ENCODE results near the gene TOPAZ1.
A peak's percentile ranks its signal among the peaks of the same experiment; 100 is the strongest.

Gene TOPAZ1

DNA sequence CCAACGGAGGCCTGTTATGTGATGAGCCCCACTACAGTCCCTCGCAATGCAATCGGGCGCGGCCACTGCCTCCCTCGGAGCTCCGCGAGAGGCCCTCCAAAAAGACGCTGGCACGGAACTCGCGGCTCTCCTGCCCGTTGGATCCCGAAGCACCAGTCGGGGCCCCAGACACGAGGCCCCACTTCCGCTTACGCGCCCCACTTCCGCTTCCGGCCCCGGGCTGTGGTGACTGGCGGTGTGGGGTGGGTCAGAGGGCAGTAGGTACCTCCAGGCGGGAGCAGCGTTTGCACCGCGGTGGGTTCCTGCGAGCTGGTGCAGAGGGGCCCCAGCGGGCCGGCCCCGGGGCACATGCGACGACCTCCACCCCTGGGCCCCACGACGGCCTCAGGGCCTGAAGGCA is at the start of gene TOPAZ1:
TOPAZ1 (plus strand) TSS at position 181 of the 400 bp plus-strand sequence; CDS start at position 349, 168 bp downstream.
- DNase-seq: no peak

DNA sequence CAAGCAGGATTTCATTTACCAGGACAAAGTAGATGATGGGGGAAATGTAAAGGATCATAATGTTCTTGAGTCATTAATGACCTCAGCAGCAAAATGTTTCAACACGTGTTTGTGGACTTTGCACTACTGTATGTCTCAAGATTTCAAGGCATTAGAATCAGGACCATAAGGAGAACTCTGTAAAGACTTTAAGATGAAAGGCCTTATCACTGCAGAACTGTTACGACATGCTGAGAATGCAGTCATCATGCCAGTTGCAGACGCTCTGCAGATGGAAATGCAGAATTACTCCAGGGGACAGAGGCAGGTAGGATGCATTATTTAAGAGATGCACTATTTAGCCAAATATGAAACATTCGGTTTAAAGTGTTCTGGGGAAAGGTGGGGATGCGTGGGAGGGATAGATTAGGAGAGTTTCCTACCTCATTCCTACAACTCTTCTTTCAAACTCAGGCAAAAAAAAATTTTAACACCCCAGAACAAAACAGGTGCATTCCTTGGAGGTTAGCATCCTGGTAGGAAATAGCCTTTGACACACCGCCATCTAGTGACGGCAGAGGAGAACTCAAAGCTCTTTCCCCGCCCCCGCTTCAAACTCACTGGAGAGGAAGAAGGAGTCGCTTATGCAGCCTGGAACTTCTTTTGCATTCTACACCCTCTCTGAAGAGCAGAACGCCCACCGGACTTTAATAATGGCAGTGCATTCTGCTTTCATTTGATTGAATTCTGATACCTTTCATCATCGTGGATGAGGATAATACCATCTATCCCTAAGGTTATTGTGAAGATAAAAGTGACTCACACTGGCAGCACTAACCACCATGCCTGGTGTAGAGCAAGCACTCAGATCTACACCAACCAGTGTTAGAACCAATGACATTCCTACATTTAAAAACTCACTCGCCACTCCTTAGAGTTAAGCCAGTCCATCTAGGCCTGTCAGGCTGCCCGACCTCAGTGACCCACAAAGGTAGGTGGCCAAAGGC is 43.1 kb upstream of the TOPAZ1 start:
- peak; percentile 14 for DNase-seq

DNA sequence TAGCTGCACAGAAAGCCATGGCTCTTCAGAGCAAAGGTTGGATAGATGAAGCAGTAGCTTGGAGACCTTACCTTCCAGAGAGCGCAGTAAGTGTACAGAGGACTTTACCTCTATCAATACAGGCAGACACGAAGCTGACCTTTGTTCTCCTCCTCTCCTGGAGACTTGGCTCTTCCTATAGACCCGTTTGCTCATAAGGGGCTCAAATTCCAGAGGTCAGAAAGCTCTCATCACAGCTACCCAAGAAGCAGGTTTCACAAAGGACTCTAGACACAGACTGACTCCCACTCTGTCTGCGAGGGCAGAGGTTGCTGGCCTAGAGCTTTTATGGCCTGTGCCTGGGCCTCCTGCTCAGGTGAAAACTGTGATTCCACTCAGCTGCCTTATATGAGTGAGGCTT is 35.4 kb upstream of the TOPAZ1 start:
- DNase-seq: no peak

DNA sequence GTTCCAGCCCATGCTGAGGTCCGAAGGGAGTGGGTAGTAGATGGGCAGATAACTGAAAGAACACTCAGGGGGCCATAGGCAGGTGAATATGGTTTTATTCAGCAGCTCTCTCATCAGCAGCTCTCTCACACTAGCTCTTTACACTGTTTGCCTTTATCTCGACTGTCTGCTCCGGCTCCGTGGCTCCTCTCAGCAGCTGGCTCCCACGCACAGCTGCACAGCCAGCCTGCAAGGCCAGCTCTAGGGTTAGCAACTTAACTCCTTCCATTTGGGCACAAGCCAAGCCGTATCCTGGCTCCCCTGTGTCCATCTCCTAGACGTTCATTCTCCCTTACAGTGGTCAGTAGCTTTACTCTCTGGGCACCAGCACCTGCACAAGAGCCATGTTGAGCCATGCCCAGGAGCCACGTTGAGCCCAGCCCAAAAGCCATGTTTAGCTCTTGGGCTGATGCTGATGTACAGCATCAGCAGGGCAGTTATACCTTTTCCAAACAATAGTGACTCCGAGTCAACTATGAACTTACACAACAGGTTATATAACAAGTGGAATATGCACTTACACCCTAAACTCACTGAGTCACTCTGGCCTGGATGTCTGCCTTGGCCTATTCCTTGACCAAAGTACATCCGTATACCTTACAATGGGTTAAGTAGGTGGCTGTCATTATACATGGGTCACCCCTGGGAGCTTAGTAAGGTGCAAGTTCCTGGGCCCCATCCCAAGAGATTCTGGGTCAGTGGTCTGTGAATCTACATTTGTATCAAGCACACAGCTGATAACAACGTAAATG is 34.6 kb upstream of the TOPAZ1 start:
- no peak for DNase-seq

DNA sequence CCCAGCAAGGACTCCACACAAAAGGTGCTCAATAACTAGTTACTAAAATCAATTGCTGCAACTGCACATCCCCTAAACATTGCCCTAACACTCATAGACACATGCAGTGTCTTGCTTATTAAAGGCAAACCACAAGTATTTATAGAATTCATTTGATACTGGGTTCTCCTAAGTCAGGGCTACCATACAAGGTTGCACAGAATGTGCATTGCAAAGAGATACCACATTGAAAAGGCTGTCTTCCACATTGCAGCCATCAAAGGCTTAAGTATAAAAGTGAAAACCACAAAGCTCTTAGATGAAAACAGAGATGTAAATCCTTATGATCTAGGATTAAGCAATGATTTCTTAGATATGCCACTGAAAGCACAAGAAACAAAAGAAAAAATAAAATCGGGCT is 33.6 kb upstream of the TOPAZ1 start:
- no peak for DNase-seq

DNA sequence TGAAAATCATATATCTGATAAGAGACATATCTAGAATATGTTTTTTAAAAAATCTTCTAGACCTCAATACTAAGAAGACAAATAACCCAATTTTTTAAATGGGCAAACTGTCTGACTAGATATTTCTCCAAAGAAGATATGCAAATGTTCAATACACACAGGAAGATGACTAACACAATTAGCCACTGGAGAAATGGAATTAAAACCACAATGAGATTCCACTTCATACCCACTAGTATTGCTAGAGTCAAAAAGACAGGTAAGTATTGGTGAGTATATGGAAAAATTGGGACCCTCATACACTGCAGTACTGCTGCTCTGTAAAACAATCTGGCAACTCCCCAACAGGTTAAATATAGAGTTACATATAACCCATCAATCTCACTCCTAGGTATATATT is 33.1 kb upstream of the TOPAZ1 start:
- no peak for DNase-seq

DNA sequence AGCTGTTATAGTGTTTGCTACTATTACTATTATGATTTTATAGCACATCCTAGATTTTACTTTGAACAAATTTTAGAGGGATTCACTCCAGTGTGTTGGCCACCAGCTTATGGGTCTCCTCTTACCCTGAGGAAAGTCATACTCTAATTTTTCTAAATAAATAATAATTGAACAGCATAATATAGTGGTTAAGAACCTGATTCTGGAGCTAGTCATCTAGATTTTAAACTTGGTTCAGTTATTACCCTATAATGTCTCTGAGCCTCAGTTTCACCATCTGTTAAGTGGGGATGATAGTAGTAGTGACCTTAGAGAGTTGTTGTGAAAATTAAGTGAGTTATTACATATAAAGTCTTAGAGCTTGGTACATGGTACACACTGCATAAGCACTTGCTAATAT is 30.7 kb upstream of the TOPAZ1 start:
- no peak for DNase-seq

DNA sequence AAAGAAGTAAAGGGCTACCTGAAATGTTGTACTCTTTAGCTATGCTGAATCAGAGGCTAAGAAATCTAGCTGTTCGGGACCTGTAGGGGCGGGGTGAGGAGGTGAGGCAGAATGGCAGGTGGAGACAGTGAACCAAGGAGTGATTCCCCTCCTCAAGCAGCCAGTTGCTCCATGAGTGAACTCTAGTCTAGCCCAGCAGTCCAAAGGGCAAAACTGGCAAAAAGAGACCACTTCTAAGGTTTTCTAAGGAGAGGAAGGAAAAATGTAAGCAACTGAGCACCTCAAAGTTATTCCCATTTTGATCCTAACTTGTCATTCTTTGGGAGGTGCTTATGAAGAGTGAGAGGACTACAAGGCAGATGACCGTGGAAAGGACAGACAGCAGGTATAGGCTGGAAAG is 19.3 kb upstream of the TOPAZ1 start:
- no peak for DNase-seq

DNA sequence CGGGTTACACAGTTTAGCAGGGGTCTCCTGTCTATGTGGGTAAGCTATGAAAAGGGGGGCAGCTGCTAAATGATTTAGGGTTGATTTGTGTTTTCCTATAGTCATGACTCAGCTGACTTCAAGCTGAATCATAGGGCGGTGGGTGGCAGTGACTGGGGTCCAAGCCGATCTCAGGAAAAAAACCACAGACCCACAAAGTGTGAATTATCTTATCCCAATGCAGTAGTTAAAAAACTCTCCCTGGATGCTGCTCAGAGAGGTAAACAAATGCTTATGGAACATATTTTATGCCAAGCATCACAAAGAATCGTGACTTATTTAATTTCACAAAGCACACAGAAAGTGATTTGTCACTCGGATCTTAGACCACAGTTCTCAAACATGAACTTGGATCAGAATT is 18.4 kb upstream of the TOPAZ1 start:
- DNase-seq: no peak

DNA sequence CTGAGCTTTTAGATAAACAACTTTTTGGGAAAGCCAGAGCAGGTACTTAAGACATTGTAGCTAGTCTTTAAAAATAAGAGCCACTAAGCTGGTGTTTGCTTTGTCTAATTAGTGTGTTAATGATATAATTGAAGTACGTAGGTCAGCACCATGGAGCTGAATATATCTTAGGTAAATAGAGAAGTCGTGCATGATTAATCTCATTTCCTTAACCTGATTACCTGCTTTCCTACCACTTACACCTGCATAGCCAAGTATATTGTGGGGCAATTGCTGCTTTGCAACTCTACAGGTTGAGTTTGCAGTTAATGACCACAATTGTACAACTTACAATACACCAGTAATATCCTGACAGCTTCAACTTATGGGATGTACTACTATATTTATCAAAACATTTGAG is 17.6 kb upstream of the TOPAZ1 start:
- no peak for DNase-seq

DNA sequence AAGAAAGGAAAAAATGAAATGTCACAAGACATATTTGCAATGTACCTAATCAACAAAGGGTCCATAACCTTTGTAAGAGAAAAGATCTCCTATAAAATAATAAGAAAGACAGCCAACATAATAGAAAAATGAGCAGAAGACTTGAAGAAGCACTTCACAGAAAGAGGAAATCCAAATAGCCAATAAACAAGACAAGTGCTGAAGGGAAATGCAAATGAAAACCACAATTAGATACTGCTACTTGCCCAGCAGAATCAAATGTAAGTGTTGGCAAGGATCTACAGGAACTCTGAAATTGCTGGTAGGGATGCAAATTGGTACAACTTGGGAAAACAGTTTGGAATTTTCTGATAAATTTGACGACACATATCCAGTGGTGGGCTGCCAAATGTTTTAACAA is 15.1 kb upstream of the TOPAZ1 start:
- DNase-seq: no peak

DNA sequence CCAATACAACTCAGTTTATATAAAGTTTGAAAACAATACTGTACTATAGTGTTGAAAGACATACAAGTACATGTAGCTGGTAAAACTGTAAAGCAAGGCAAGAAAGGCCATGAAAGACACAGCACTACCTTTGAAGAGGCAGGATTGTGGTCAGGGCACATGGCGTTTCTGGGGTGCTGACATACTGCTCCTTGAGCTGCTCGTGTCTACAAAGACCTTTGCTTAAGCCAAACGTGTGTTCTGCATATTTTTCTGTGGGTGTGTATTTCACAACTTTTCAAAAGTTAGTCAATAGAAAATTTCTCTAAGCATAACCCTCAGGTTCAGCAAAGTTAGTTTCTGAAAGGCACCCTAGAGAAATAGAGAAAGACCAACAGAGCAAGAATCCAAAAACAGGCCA is 14.1 kb upstream of the TOPAZ1 start:
- no peak for DNase-seq

DNA sequence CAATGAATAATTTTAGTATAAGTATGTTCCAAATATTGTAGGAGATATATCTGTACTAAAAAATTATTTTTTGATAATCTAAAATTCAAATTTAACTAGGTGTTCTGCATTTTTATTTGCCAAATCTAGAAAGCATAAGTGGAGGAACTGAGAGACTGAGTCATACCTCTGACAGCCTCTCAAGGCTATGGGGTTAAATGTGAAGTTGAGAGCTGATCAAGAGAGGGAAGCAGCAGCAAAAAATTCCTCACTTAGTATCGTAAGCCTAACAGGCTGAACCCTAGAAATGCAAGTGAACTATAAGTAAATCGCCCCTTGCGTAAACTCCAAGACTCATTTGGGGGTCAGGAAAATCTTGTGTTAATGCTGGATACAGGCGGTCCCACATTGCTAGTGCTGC is 12.8 kb upstream of the TOPAZ1 start:
- no peak for DNase-seq

DNA sequence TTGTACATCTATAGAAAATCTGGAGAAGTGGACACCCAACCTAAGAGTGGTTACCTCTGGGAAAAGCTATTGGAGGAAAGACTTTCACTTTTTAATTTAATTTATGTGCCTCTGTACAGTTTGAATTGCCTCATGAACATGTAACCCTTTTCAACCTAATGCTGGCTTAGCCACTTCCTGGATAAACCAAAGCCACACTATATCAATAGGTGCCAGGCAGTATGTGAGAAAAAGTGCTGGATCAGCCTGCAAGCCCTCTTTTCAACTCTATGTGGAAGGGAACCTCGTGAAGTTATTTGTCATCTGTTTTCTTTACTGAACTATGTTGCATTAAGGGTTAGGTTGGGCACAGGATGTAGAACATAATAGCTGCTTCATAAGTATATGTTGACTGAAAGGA is 9.3 kb upstream of the TOPAZ1 start:
- no peak for DNase-seq

DNA sequence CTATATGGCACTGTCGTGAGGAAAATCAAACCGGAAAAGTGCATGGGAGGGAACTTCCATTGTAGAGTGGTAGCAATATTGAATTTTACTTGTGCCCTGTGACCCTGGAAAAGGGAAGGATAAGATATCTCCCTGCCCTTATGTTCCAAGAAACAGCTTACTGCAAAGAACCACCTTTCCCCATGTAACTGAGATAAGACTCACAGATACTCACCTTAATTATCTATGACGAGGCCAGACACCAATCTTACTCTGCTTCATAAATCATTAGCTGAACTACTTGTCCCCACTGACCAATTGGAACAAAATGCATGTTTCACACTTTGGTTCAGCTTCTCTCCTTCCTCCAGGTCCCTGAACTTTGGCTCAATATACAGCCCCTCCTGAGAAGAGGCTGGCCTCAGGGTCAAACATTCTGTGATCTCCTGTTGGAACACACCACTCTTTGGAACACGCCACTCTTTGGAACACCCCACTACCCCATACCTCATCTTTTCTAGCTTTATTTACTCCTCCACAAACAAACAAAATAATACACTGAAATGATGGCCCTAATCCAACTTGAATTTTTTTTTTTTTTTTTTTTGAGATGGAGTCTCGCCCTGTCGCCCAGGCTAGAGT is 6.9 kb upstream of the TOPAZ1 start:
- no peak for DNase-seq

DNA sequence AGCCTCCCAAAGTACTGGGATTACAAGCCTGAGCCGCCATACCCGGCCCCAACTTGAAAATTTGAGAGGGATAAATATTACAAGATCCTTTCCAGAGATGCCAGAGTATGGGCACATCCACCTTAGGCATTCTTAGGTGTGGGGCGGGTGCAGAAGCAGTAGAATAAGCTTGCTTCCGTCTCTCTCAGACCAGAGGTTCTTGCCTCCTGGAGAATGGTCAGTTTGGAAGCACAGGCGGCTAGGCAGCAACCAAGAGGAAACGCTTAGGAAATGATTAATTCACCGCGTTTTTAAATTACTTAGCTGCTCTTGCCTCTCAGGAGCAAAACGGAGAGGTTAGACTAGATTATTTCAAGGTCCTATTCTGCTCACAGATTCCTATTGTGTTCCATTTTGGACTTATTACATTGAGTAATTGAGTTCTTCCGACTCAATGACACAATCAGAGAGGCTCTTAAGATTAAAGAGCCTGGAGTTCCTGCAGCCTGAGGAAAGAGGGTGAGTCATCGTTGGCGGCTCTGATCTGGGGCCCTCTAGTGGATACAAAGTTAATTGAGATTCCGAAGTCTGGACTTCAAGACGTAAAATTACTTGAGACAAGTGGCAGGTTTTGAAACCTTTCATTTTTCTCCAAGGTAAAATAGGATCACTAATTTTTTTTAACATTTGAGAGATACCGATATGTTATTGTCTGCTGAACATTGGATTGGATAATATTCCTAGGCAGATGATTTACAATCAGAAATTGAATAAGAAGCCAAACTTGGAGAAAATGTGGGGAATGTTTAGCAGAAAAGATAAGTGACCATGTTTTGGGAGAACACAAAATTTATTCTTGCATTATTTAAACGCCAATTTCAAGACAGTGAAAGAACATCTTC is 5.8 kb upstream of the TOPAZ1 start:
- no peak for DNase-seq

DNA sequence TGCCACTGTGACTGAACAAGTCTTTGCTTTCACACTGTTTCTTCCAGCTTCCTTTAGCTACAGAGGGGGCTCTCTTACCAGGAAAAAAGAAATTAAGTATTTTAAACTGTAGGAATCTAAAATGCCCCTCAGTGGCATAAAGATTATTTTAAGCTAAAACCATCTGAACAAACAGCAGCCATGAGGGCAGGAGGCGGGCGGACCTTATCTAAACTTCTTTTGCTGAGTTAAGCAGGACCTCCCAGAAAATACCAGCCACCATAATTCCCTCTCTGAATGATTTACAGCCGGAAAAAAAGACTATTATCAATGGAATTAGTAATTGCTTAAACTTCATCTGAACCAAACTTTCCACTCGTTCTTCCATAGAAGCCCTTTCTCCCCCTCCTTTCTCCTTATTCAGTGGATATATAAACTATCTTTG is 5.2 kb upstream of the TOPAZ1 start:
- DNase-seq: no peak

DNA sequence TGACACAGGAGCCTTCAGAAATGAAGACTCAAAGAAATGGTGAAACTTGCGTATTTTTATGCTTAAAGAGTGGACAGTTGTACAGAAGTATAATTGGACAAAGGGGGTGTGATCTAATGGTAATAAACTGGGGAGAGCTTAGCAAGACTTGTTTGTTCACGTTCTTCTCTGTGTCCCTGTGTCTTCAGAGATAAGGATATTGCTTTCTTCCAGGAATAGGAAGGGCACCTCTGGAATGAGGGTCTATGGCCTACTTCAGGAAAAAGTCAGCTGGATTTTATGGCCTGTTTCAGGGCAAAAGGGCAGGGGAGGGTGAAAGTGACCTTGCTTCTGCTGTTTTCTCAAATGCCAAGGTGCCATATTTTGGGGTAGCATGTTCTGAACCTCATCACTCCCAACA is 4.5 kb upstream of the TOPAZ1 start:
- DNase-seq: no peak

DNA sequence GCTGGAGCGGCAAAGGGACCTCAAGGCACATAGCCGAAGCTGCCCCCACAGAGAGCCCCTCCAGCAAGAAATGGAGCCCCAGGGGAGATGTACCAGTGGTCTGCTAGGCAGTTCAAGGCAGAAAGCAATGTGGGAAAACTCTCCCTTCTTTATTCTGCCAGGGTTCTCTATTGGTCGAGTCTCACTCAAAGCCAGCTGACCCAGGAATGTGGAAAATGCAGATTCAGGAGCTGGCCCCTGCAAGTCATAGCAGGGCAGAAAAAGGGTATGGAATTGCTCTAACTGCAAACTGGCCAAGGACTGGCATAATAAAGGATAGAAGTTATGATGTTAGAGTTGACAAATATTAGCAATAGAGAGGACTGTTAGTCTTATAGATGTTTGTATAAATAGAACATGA is 4.0 kb upstream of the TOPAZ1 start:
- no peak for DNase-seq

DNA sequence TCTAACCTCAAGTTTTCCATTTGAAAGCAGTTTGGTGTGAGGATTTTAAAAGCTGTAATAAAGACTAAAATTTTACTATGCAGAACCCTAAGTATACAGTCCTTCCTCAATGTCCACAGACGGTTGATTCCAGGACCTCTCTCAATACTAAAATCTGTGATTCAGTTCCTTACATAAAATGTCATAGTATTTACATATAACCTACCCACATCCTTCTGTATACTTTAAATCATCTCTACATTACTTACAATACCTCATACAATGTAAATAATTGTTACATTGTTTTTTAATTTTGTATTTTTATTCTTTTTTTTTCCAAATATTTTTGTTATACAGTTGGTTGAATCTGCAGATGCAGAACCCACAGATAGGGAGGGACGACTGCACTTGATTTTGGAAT is 2.8 kb upstream of the TOPAZ1 start:
- no peak for DNase-seq

DNA sequence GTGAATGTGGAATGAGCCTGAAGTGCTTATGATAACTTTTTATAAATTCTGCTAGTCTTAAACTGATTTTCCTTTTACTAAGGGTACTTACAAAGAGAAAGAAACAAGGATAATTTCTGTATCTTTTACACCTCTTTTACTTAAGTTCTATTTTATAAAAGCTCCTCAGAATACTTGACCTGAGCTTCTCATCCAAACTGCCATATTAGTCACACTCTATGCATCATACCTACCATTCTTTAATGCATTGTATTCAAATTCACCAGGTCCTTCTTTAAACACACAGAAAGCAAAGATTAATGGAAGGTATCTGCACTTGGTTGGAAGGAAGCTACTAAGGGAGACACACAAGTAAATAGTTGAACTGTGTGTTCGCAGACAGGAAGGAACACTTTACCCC is 1.6 kb upstream of the TOPAZ1 start:
- DNase-seq: no peak

DNA sequence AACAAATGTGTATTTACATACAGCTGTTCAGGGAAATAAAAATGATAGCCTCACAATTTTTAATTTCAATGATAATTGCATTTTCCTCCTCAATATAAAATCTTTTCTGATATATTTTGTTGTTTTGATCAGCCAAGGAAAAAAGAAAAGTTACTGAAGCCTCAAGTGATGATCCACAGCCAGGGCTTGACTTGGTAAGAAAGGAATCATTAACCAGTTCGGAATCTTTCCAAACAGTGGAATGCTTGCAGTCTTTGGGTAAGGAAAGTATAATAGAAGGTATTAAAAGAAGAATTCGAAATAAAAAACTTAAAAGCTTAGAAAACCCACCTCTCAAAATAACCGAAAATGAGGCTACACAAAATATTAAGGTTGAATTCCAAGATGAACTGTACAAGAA is 1.0 kb downstream of the TOPAZ1 start:
- no peak for DNase-seq

DNA sequence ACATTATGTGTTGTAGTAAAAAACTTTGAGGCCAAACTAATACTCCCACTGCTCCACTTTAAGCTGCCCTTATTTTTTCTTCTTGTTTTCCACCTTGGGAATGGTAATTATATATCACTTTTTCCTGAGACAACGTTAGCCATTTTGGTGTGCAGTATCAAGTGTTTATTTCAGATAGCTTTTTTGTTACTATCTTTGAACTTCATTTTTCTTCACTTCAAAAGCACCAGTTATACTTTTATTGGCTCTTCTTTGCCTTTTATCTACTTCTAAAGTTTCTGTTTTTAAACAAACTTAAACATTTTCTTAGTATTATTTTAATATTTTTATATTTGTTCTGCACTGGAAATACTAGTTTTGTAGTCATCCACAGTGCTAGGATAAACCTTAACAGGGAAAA is 6.5 kb downstream of the TOPAZ1 start:
- DNase-seq: no peak

Measured in NCI-H1694 treated with DMSO at 0.1 percent for 48 hours (cell line).